Heart right ventricle (tissue), 16 donors: ENCODE results near the gene ZNF391. TPM values are rescaled to one million over a fixed set of nuclear protein-coding genes. Genes with fewer than 3 reads are reported as not detected.

ENCODE experiments used
- ATAC-seq, 8 donors: fragments of 200-7000 bp; cut with Tn5 transposase; one replicate each; pipeline ENCODE4 v1.9.1; 2020; ENCODE audit warnings: mild to moderate bottlenecking in 8 of 8, moderate library complexity in 8 of 8, moderate number of reproducible peaks in 1 of 8
- DNase-seq, 2 donors: peaks; one replicate each; pipeline ENCODE4 v3.0.0-alpha.2; 2020
- H3K27ac ChIP-seq, 10 donors: fragments of 200-600 bp; sonication (generic) in 2 of 10; one replicate each; pipeline versions ENCODE4 v1.5.0 to v1.8.0; 2020 to 2022; ENCODE audit warnings: mild to moderate bottlenecking in 3 of 10
- H3K27me3 ChIP-seq, 7 donors: fragments of 200-600 bp; one replicate each; pipeline ENCODE4 v1.8.0; 2021 to 2022; ENCODE audit warnings: mild to moderate bottlenecking in 2 of 7
- H3K36me3 ChIP-seq, 9 donors: fragments of 200-600 bp; sonication (generic) in 1 of 9; one replicate each; pipeline versions ENCODE4 v1.5.0 to v1.8.0; 2020 to 2022; ENCODE audit warnings: mild to moderate bottlenecking in 2 of 9
- H3K4me1 ChIP-seq, 9 donors: fragments of 200-600 bp; sonication (generic) in 1 of 9; one replicate each; pipeline versions ENCODE4 v1.5.0 to v1.8.0; 2020 to 2022; ENCODE audit warnings: mild to moderate bottlenecking in 4 of 9
- H3K4me3 ChIP-seq, 10 donors: fragments of 200-600 bp; sonication (generic) in 2 of 10; one replicate each; pipeline versions ENCODE4 v1.5.0 to v1.8.0; 2020 to 2022; ENCODE audit warnings: mild to moderate bottlenecking in 7 of 10, moderate library complexity in 2 of 10
- H3K9me3 ChIP-seq, 11 donors: fragments of 200-600 bp in 10 of 11; sonication (generic) in 2 of 11; one replicate each; pipeline versions ENCODE4 v1.5.0 to v1.8.0; 2013 to 2022; ENCODE audit warnings: mild to moderate bottlenecking in 2 of 11, control low read depth in 1 of 11, moderate library complexity in 1 of 11
- CTCF ChIP-seq, 9 donors: fragments of 200-600 bp; sonication (generic) in 2 of 9; IDR thresholded peaks; one replicate each; pipeline versions ENCODE4 v1.5.0 to v1.8.0; 2021 to 2022; ENCODE audit warnings: antibody characterized with exemption in 9 of 9, mild to moderate bottlenecking in 5 of 9, moderate library complexity in 1 of 9
- WGBS, 2 donors: extraction: QIAGEN DNeasy Blood & Tissue Kit; methylation state at CpG; one replicate each; pipeline ENCODE4 v1.1.7; 2013; ENCODE audit warnings: inconsistent platforms in 1 of 2; 5-methylcytosine and 5-hydroxymethylcytosine counted together
- intact Hi-C, 10 donors: fragments of 100-400 bp; cut with DNase I; formaldehyde crosslinking; loops; one replicate each; pipeline versions ENCODE4 v1.11.1 to v1.14.2; 2022
- polyA plus RNA-seq, 2 donors: library from polyadenylated mRNA; stranded (reverse); fragments of 200-250 nt; gene quantifications; one replicate each; pipeline ENCODE4 v1.2.3, GENCODE V29; 2013
- total RNA-seq, 10 donors: library from RNA; stranded (reverse); fragmentation: NEBNext Ultra II Directional in 3 of 10; extraction: Animal tissue kit (Norgen Biotek cat#: 25700) in 3 of 10; gene quantifications; one replicate each; pipeline versions ENCODE4 v1.2.1 to v1.2.4, GENCODE V29; 2021 to 2023
- donor health status: Arrhythmogenic right ventricular cardiomyopathy.
- donor health status: ischemic (EF 13 %, LVEDD 7.1; RV severe dilation, severe dysfunction).
- donor health status: healthy with polysubstance abuse.
- donor health status: DM: no; HTN: yes; CAD: no.
- donor health status: DM: no; HTN: no; CAD: no.
- donor health status: ischemic (EF 25% LVEDD 6.9; RV normal size, moderate dysfunction).
- donor health status: ischemic (EF 25% LVEDD 5.7; RV mildly dilated, moderate dysfunction).
- donor health status: healthy.
- donor health status: DM: yes; HTN: yes; CAD: no.
- donor health status: Ischemic cardiomyopathy.
- donor health status: ischemic (EF 35%, LVEDD 5.7; RV mildly dilated, moderate dysfunction).
- donor health status: nonischemic (EF 11% LVEDD 7.7; RV severe dilation, severe dysfunction).
- donor health status: DM: yes; HTN: yes; CAD: no.
- donor health status: PGD.
- donor health status: ischemic (EF 29% LVEDD 5.4; RV normal size, mild dysfunction).
- donor health status: nonischemic (EF 23%, LVEDD 6.1; RV moderate dilation, normal function).

The ZNF391 gene
- total and polyA plus RNA-seq, 12 donors: 0.46 to 1.8 (median 1.1) TPM

- H3K4me1 ChIP-seq: peaks cover 0 to 6% (median 3%) of the 10 kb centered on the region in 9 donors
- WGBS, 2 donors: 69 to 72% methylated on average over 4 of the region's 4 CpGs
- intact Hi-C loops: no loop called here
- ATAC-seq: no peak
- no peak for DNase-seq
- no peaks in the 10 kb centered on the region for H3K36me3 ChIP-seq
- H3K4me3 ChIP-seq: no peak overlapping the region
- TF ChIP-seq CTCF (IDR thresholded peaks at IDR 0.05): no peak
- H3K9me3 ChIP-seq: peaks cover 0 to 11% (median 0%) of the 10 kb centered on the region in 11 donors
- peaks cover 0 to 14% (median 0%) of the 10 kb centered on the region in 7 donors for H3K27me3 ChIP-seq
- H3K27ac ChIP-seq: no peak overlapping the region
These were observed 5.5 kb upstream of the ZNF391 start for GRCh38 chr6:27383011-27383410.

- no peak overlapping the region for H3K4me3 ChIP-seq
- DNase-seq: no peak
- H3K36me3 ChIP-seq: no peaks in the 10 kb centered on the region
- WGBS, 2 donors: 64 to 70% methylated on average over 1 of the region's 1 CpG
- peaks cover 0 to 11% (median 0%) of the 10 kb centered on the region in 11 donors for H3K9me3 ChIP-seq
- no peak for ATAC-seq
- H3K4me1 ChIP-seq: peaks cover 0 to 9% (median 7%) of the 10 kb centered on the region in 9 donors
- H3K27me3 ChIP-seq: peaks cover 0 to 14% (median 0%) of the 10 kb centered on the region in 7 donors
- TF ChIP-seq CTCF (IDR thresholded peaks at IDR 0.05): no peak
- no peak overlapping the region for H3K27ac ChIP-seq
- intact Hi-C loops: no loop called here
These were observed 5.1 kb upstream of the ZNF391 start for GRCh38 chr6:27383481-27383880.

- H3K36me3 ChIP-seq: peaks cover 0 to 11% (median 0%) of the 10 kb centered on the region in 9 donors
- H3K4me3 ChIP-seq: no peak overlapping the region
- 86 to 90% methylated on average over 1 of the region's 1 CpG for WGBS, 2 donors
- H3K27me3 ChIP-seq: peaks cover 0 to under 1% (median 0%) of the 10 kb centered on the region in 7 donors
- no peak for TF ChIP-seq CTCF (IDR thresholded peaks at IDR 0.05)
- DNase-seq (no peak), ATAC-seq (no peak)
- peaks cover 0 to 15% (median 7%) of the 10 kb centered on the region in 9 donors for H3K4me1 ChIP-seq
- peaks cover 0 to 20% (median 0%) of the 10 kb centered on the region in 11 donors for H3K9me3 ChIP-seq
- intact Hi-C loops: no loop called here
- H3K27ac ChIP-seq: no peak overlapping the region
These were observed 4.1 kb downstream of the ZNF391 start for GRCh38 chr6:27392623-27393022.

- Histone ChIP-seq H3K4me1 (peaks cover 0 to 6% (median 0%) of the 10 kb centered on the region in 9 donors), H3K36me3 (peaks cover 0 to 23% (median 0%) of the 10 kb centered on the region in 9 donors), H3K9me3 (peaks cover 0 to 34% (median 0%) of the 10 kb centered on the region in 11 donors), H3K27ac (no peak overlapping the region), H3K4me3 (no peak overlapping the region), H3K27me3 (no peaks in the 10 kb centered on the region)
- WGBS, 2 donors: 93 to 94% methylated on average over 1 of the region's 1 CpG
- TF ChIP-seq CTCF (IDR thresholded peaks at IDR 0.05): no peak
- DNase-seq (no peak), ATAC-seq (no peak)
- intact Hi-C loops: no loop called here
These were observed 5.5 kb downstream of the ZNF391 start for GRCh38 chr6:27394073-27394472.
